SIG-M5 (cell line): ENCODE measurements around the gene RCOR1.
"Not testable (repeated sequence)": the region's sequence is repeated elsewhere in the genome, so short reads cannot be mapped to it uniquely, and the experiment has no call there.

Experiments used
- DNase-seq: peaks from one replicate; lab custom pipeline; 2025; lab: John Stamatoyannopoulos, UW

Gene RCOR1

GRCh38 chr14:102629808-102630350 is 37.4 kb downstream of the RCOR1 start:
- no peak for DNase-seq

GRCh38 chr14:102630405-102630804 is 38.0 kb downstream of the RCOR1 start:
- no peak for DNase-seq

- no peak for DNase-seq
These were observed 38.4 kb downstream of the RCOR1 start for GRCh38 chr14:102630881-102631280.

- no peak for DNase-seq
These were observed 41.6 kb downstream of the RCOR1 start for GRCh38 chr14:102633906-102634595.

- not testable (repeated sequence) for DNase-seq
These were observed 47.2 kb downstream of the RCOR1 start for GRCh38 chr14:102639611-102640010.

GRCh38 chr14:102644523-102644922 is 52.1 kb downstream of the RCOR1 start:
- DNase-seq: no peak

- no peak for DNase-seq
These were observed 53.4 kb downstream of the RCOR1 start for GRCh38 chr14:102645746-102646440.

- no peak for DNase-seq
These were observed 54.2 kb downstream of the RCOR1 start for GRCh38 chr14:102646615-102647014.

- no peak for DNase-seq
These were observed 59.7 kb downstream of the RCOR1 start for GRCh38 chr14:102652194-102652593.

GRCh38 chr14:102654298-102654697 is 61.8 kb downstream of the RCOR1 start:
- no peak for DNase-seq

- DNase-seq: no peak
These were observed 62.7 kb downstream of the RCOR1 start for GRCh38 chr14:102655137-102655536.

- no peak for DNase-seq
These were observed 67.3 kb downstream of the RCOR1 start for GRCh38 chr14:102659797-102660196.

- DNase-seq: no peak
These were observed 69.2 kb downstream of the RCOR1 start for GRCh38 chr14:102661614-102662013.

GRCh38 chr14:102662636-102663430 is 70.4 kb downstream of the RCOR1 start:
- DNase-seq: no peak

GRCh38 chr14:102663440-102663839 is 71.0 kb downstream of the RCOR1 start:
- no peak for DNase-seq

GRCh38 chr14:102665621-102666020 is 73.2 kb downstream of the RCOR1 start:
- no peak for DNase-seq

GRCh38 chr14:102666635-102667034 is 74.2 kb downstream of the RCOR1 start:
- DNase-seq: no peak

- no peak for DNase-seq
These were observed 75.3 kb downstream of the RCOR1 start for GRCh38 chr14:102667703-102668102.

GRCh38 chr14:102668291-102668873 is 75.9 kb downstream of the RCOR1 start:
- no peak for DNase-seq

GRCh38 chr14:102671410-102671809 is 79.0 kb downstream of the RCOR1 start:
- no peak for DNase-seq

- no peak for DNase-seq
These were observed 80.0 kb downstream of the RCOR1 start for GRCh38 chr14:102672410-102672960.

- no peak for DNase-seq
These were observed 82.9 kb downstream of the RCOR1 start for GRCh38 chr14:102675396-102675795.
